ENCODE results near the gene SPAAR. TPM values are rescaled to one million over a fixed set of nuclear protein-coding genes. Genes with fewer than 3 reads are reported as not detected.

Gene SPAAR
- total and polyA plus RNA-seq, 9 of the 15 experiments (the other 6 are each of a cell fraction or from before 2014, with no cell fraction given), result not detected

GRCh38 chr9:35954942-35955546 is 45.8 kb downstream of the SPAAR start:
- Histone ChIP-seq H3K4me2 (ENCODE audit: insufficient read depth, low read length) (peak overlapping the region; percentile 33; the same call in 1 of the 2 replicates), H2AFZ (ENCODE audit: low read depth, low read length) (peak overlapping the region; percentile 69; the same call in 1 of the 2 replicates), H3K27ac (ENCODE audit: extremely low read depth, low read depth, low read length) (no peak overlapping the region), H3K36me3 (ENCODE audit: control insufficient read depth, insufficient read depth, low read length) (no peaks in the 10 kb centered on the region), H4K20me1 (replicated peaks; ENCODE audit: control insufficient read depth, insufficient read depth, low read length) (no peaks in the 10 kb centered on the region), H3K4me1 (replicated peaks in 1 of 2; ENCODE audit: control insufficient read depth in 2 of 2, insufficient read depth in 2 of 2, low read length in 2 of 2) (no peaks in the 10 kb centered on the region), H3K9me3 (replicated peaks; ENCODE audit: control insufficient read depth, insufficient read depth, low read depth, low read length) (no peaks in the 10 kb centered on the region), H3K9ac (ENCODE audit: insufficient read depth in 1 of 2, low read depth in 2 of 2, low read length in 2 of 2) (no peak overlapping the region), H3K79me2 (ENCODE audit: control insufficient read depth, insufficient read depth, low read length) (no peaks in the 10 kb centered on the region), H3K27me3 (ENCODE audit: control insufficient read depth in 2 of 2, insufficient read depth in 2 of 2, low read length in 2 of 2) (peaks cover 0 to 13% of the 10 kb centered on the region in 2 experiments; a peak in 2 of 5 replicates), H3K4me3 (no peak overlapping the region), H3K9me1 (ENCODE audit: control insufficient read depth, insufficient read depth, low read length) (no peaks in the 10 kb centered on the region)
- in situ Hi-C loops (cut with MboI), result no loop called here
- DNase-seq (ENCODE audit: extremely low read depth in 1 of 4, low spot score in 3 of 4), result peak; percentile 30 to 65 (median 39)
- intact Hi-C loops (cut with micrococcal nuclease), result loop anchor here (1.0 to 5.0 kb wide), 3 partner anchors 52 to 212 kb away; partner anchors contain the start of gene CCIN
- BruUV-seq (replicated peaks), result no TSS peak
- ChIA-PET POLR2A (interaction anchor here (0.6 kb wide), 1 partner anchor 23 kb away, joined by 3 read pairs; no protein-coding TSS in a partner anchor), CTCF (ENCODE audit: low intra/inter-chr PET ratio) (interaction anchor here (0.8 to 1.8 kb wide), 4 partner anchors 52 to 374 kb away, joined by 4 to 8 read pairs (median 4); no protein-coding TSS in a partner anchor)
- ATAC-seq, result peak; percentile 80
- 2% methylated on average over 6 of the region's 6 CpGs for WGBS (ENCODE audit: insufficient coverage, low coverage, missing lambda C conversion rate)
- peak; percentile 91 for FAIRE-seq
- TF ChIP-seq KDM4B (IDR thresholded peaks at IDR 0.05; ENCODE audit: borderline replicate concordance in 2 of 2, low read depth in 1 of 2), result no peak
- TF ChIP-seq FOXO4 (CRISPR knock-in tag; IDR thresholded peaks at IDR 0.05), result no peak
- no peak for TF ChIP-seq ZNF121 (CRISPR knock-in tag; conservative IDR thresholded peaks at IDR 0.05)
- TF ChIP-seq SUPT5H (IDR thresholded peaks at IDR 0.05), result no peak
- TF ChIP-seq HES1 (IDR thresholded peaks at IDR 0.05; ENCODE audit: low read depth), result no peak
- TF ChIP-seq REST (IDR thresholded peaks at IDR 0.05; ENCODE audit: borderline replicate concordance), result peak; percentile 63
- no peak for TF ChIP-seq REST (CRISPR knock-in tag; IDR thresholded peaks at IDR 0.05; ENCODE audit: low read depth)
- no peak for TF ChIP-seq PHB2 (IDR thresholded peaks at IDR 0.05; ENCODE audit: low read depth)
- no peak for TF ChIP-seq ZFX (CRISPR knock-in tag; IDR thresholded peaks at IDR 0.05)
- no peak for TF ChIP-seq NR3C1 (CRISPR knock-in tag; IDR thresholded peaks at IDR 0.05)
- TF ChIP-seq SAP30 (IDR thresholded peaks at IDR 0.05; ENCODE audit: borderline replicate concordance, insufficient read depth, low read depth, low read length, poor library complexity, severe bottlenecking), result no peak
- no peak for TF ChIP-seq FUS (optimal IDR thresholded peaks at IDR 0.05; ENCODE audit: low read depth, low read length)

Measured in K562 (cell line).